Skeletal muscle satellite cell (primary cell): Measurements from ENCODE around the gene DDX49. TPM values are rescaled to one million over a fixed set of nuclear protein-coding genes. Genes with fewer than 3 reads are reported as not detected.

Source experiments
- H3K27me3 ChIP-seq: 2 replicates; pipeline ENCODE4 v1.7.0; 2013; ENCODE audit warnings: low read length; ENCODE audit not compliant: control insufficient read depth, insufficient read depth
- H3K36me3 ChIP-seq: 2 replicates; pipeline ENCODE4 v1.7.0; 2013; ENCODE audit warnings: mild to moderate bottlenecking, control low read depth, low read length; ENCODE audit not compliant: insufficient read depth
- H3K4me1 ChIP-seq: 2 replicates; pipeline ENCODE4 v1.7.0; 2013; ENCODE audit warnings: low read length; ENCODE audit not compliant: control insufficient read depth, insufficient read depth
- H3K4me2 ChIP-seq: 2 replicates; pipeline ENCODE4 v1.7.0; 2013; ENCODE audit warnings: mild to moderate bottlenecking, low read length
- H3K4me3 ChIP-seq: 2 replicates; pipeline ENCODE4 v1.7.0; 2013; ENCODE audit warnings: low read length
- H3K9ac ChIP-seq: 2 replicates; pipeline ENCODE4 v1.7.0; 2013; ENCODE audit warnings: mild to moderate bottlenecking, low read depth, low read length, moderate library complexity
- H3K9me3 ChIP-seq: replicated peaks from 2 replicates; pipeline ENCODE4 v1.7.0; 2013; ENCODE audit warnings: mild to moderate bottlenecking, control low read depth, low read length
- total RNA-seq: library from RNA; depleted of rRNA; stranded (reverse); fragments of >200 nt; gene quantifications from 2 replicates; pipeline ENCODE4 v1.2.3, GENCODE V29; 2012; rRNA removed

DDX49 gene
- total RNA-seq = 70.2 and 74.5 TPM in 2 replicates

DNA sequence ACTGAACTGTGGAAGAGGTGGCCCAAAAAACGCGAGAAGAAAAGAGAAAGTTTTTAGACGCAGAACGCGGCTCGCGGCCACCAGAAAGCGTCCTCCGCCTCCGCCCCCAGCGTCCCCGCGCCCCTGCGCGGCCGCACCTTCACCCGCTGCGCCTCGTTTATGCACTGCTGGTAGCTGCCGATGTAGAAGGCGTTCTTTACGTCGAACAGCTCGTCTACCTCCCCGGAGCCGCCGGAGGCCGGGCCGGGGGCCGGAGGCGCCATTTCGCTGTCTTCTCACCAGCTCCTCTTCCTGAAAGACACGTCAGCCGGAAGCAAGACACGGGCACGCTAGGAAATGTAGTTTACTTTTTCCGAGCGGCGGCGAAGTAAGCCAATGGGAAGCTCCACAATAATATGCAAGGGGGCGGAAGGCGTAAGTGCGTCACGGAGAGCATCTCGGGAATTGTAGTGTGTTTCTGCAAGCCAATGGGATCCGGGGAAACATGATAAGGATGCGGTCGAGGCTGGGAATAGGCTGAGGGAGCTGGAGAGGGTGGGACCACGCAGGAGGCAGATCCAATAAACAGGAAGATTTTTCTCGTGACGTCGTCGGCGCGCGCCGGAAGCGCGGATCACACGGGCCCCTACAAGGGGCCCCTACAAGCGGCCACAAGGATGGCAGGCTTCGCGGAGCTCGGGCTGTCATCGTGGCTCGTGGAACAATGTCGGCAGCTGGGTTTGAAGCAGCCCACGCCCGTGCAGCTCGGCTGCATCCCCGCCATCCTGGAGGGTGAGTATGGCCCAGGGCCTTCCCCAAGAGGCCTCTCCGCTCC lies at the start of gene DDX49, which contains the start of gene COPE:
DDX49 (plus strand) TSS at position 630 of the 814 bp plus-strand sequence; CDS start at position 657, 27 bp downstream.
COPE (minus strand) TSS at position 302 of the 814 bp plus-strand sequence; CDS start at position 263, 39 bp downstream.
- H3K9me3 ChIP-seq = no peaks in the 10 kb centered on the region
- peak within 1 kb of the TSS; percentile 89 for H3K4me3 ChIP-seq
- peaks cover 32% of the 10 kb centered on the region for H3K36me3 ChIP-seq
- peak within 1 kb of the TSS; percentile 96 for H3K9ac ChIP-seq
- H3K4me1 ChIP-seq = peaks cover 16% of the 10 kb centered on the region
- peak within 1 kb of the TSS; percentile 94 for H3K4me2 ChIP-seq
- no peaks in the 10 kb centered on the region for H3K27me3 ChIP-seq

DNA sequence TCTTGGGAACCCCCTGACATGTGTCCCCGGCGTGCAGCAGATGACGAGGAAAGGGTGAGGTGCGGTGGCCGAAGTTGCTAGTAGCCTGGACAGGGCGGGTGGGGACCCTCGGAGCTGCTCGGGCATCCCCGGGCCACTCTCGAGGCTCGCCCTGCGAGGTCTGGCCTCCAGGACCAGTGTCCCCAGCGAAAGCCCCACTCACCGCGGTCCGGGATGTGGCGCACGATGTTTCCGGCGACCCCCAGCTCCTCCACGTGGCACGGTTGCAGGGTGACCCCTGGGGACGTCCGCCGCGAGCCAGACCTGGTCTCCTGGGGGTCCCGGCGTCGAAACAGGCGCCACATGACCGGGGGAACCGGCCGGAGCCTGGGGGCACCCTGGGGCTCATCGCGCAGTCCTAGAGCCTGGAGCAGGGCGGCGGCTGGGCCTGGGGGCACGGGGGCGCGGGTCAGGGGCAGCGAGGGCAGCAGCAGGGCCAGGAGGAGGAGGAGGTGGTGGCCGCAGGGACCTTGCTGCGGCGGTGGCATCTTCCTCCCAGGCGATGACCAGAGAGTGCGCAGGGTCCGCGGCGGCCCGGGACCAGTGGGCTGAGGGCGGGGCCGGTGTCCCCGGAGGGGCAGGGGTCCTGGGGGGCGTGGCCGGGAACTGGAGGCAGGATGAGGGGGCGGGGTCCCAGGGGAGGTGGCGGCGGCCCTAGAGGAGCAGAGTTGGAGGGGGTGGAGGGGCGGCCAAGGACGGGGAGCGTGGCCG lies 49.6 kb upstream of the DDX49 start:
- Histone ChIP-seq H3K36me3 (peaks cover 34% of the 10 kb centered on the region), H3K4me3 (no peak overlapping the region), H3K9me3 (no peaks in the 10 kb centered on the region), H3K4me1 (no peaks in the 10 kb centered on the region), H3K27me3 (no peaks in the 10 kb centered on the region), H3K9ac (no peak overlapping the region), H3K4me2 (no peak overlapping the region)

GRCh38 chr19:18870531-18871172 lies 48.9 kb upstream of the DDX49 start:
- no peak overlapping the region for H3K9ac ChIP-seq
- peaks cover 29% of the 10 kb centered on the region for H3K36me3 ChIP-seq
- no peak overlapping the region for H3K4me3 ChIP-seq
- H3K4me2 ChIP-seq = no peak overlapping the region
- H3K27me3 ChIP-seq = no peaks in the 10 kb centered on the region
- no peaks in the 10 kb centered on the region for H3K4me1 ChIP-seq
- no peaks in the 10 kb centered on the region for H3K9me3 ChIP-seq

GRCh38 chr19:18871543-18871942 lies 48.0 kb upstream of the DDX49 start:
- H3K27me3 ChIP-seq = no peaks in the 10 kb centered on the region
- peaks cover 21% of the 10 kb centered on the region for H3K36me3 ChIP-seq
- no peak overlapping the region for H3K9ac ChIP-seq
- H3K9me3 ChIP-seq = no peaks in the 10 kb centered on the region
- no peak overlapping the region for H3K4me2 ChIP-seq
- H3K4me3 ChIP-seq = no peak overlapping the region
- H3K4me1 ChIP-seq = no peaks in the 10 kb centered on the region

DNA sequence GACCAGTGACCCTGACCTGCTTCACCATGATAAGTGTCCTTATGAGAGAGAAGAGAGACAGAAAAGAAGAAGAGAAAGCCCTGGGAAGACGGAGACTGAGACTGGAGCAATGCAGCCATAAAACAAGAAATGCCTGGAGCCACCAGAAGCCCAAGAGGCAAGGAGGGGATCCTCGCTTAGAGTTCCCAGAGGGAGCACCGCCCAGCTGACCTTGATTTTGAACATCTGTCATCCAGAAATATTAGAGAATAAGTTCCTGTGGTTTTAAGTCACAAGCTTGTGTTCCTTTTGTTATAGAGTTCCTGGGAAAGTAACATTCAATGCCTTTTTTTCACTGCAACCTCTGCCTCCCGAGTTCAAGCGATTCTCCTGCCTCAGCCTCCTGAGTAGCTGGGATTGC lies 43.8 kb upstream of the DDX49 start:
- H3K9ac ChIP-seq = no peak overlapping the region
- no peaks in the 10 kb centered on the region for H3K4me1 ChIP-seq
- H3K4me2 ChIP-seq = no peak overlapping the region
- no peaks in the 10 kb centered on the region for H3K9me3 ChIP-seq
- H3K27me3 ChIP-seq = no peaks in the 10 kb centered on the region
- no peaks in the 10 kb centered on the region for H3K36me3 ChIP-seq
- no peak overlapping the region for H3K4me3 ChIP-seq

GRCh38 chr19:18876865-18877264 lies 42.6 kb upstream of the DDX49 start:
- Histone ChIP-seq H3K36me3 (no peaks in the 10 kb centered on the region), H3K4me2 (no peak overlapping the region), H3K4me3 (no peak overlapping the region), H3K9ac (no peak overlapping the region), H3K4me1 (no peaks in the 10 kb centered on the region), H3K9me3 (no peaks in the 10 kb centered on the region), H3K27me3 (no peaks in the 10 kb centered on the region)

DNA sequence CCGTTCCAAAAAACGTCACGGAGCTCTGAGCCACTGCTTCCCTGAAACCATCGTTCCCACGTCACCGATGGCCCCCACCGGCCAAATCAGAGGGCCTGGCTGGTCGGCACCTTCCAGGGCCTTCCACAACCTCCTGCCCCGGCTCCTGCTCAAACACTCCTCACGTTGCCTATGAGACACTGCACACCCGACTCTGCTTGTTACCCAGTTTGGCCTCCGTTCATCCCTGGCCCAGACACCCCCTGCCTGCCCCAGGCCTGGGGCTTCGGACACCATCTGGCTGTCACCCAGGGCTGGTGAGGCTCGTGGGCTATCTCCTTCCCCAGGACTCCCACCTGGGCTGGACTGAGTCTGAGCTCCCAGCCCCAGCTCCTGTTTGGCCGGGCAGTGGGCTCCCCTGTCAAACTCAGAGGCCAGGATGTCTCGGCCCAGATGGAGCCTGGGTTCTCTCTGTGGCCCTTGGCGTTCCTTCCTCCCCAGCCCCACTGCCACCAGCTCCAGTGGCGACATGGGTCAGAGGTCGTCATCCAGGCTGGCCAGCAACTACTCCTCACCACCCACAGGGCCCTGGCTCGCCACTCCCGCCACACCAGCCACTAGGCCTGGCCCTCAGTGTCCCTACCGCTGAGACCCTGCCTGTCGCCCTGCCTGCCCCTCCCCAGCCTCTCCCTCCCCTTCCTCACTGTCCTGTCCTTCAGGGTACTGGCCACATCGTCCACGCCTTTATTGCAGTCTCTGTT lies 41.3 kb upstream of the DDX49 start:
- Histone ChIP-seq H3K36me3 (no peaks in the 10 kb centered on the region), H3K27me3 (no peaks in the 10 kb centered on the region), H3K9me3 (no peaks in the 10 kb centered on the region), H3K9ac (no peak overlapping the region), H3K4me2 (no peak overlapping the region), H3K4me3 (no peak overlapping the region), H3K4me1 (no peaks in the 10 kb centered on the region)

GRCh38 chr19:18878858-18879578 lies 40.5 kb upstream of the DDX49 start:
- H3K9me3 ChIP-seq = no peaks in the 10 kb centered on the region
- no peak overlapping the region for H3K4me3 ChIP-seq
- H3K36me3 ChIP-seq = no peaks in the 10 kb centered on the region
- no peaks in the 10 kb centered on the region for H3K4me1 ChIP-seq
- no peak overlapping the region for H3K4me2 ChIP-seq
- no peaks in the 10 kb centered on the region for H3K27me3 ChIP-seq
- no peak overlapping the region for H3K9ac ChIP-seq

- Histone ChIP-seq H3K4me1 (no peaks in the 10 kb centered on the region), H3K4me3 (no peak overlapping the region), H3K9me3 (no peaks in the 10 kb centered on the region), H3K36me3 (no peaks in the 10 kb centered on the region), H3K4me2 (no peak overlapping the region), H3K9ac (no peak overlapping the region), H3K27me3 (no peaks in the 10 kb centered on the region)
Measured at GRCh38 chr19:18879579-18880373, 39.7 kb upstream of the DDX49 start.

GRCh38 chr19:18881491-18881890 lies 38.0 kb upstream of the DDX49 start:
- no peak overlapping the region for H3K4me2 ChIP-seq
- H3K9ac ChIP-seq = no peak overlapping the region
- H3K4me3 ChIP-seq = no peak overlapping the region
- H3K9me3 ChIP-seq = no peaks in the 10 kb centered on the region
- no peaks in the 10 kb centered on the region for H3K27me3 ChIP-seq
- no peaks in the 10 kb centered on the region for H3K4me1 ChIP-seq
- no peaks in the 10 kb centered on the region for H3K36me3 ChIP-seq
